Activated naive CD4-positive, alpha-beta T cell (primary cell): Measurements from ENCODE around the gene ITPK1.

Experiments used
- DNase-seq, 4 experiments: peaks; one replicate each; lab custom pipeline; 2025; lab: John Stamatoyannopoulos, UW

Gene ITPK1

DNA sequence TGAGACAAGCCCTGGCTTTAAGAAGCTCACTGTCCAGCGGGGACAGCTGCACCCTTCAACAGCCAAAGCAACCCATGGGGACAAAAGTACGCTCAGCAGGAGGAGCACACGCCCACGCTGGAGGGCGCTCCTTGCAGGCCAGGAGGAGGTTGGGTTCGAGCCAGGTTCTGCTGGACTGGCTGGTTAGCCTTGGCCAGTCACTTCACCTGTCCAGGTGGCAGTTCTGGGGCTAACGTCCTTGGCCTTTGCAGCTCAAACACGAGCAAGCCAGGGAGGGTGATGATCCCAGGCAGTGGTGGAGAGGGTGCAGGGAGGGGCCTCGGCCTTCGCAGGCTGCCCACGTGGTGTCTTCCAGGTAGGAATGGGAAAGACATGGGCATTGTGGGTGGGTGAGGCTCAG is 179.6 kb downstream of the ITPK1 start:
- DNase-seq, result no peak

DNA sequence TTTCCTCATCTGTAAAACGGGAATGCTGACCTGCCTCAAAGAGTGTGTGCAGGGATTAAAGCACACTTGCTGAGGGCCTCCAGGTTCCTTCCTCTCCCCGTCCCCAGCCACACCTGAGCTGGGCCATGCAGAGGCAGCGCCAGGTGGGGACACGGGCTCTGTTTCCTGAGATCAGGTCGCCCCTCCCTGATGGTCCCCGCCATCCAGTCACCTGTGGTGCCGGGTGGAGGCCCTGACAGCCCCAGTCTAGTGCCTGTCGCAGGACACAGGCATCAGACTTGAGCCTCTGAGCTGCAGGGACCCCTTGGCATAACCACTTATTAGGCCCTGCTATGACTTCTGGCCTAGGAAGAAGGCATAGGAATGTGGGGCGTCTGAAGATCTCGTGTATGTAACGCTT is 180.3 kb downstream of the ITPK1 start:
- no peak for DNase-seq

- DNase-seq, result no peak
These were observed 181.3 kb downstream of the ITPK1 start for GRCh38 chr14:92934196-92935085.

DNA sequence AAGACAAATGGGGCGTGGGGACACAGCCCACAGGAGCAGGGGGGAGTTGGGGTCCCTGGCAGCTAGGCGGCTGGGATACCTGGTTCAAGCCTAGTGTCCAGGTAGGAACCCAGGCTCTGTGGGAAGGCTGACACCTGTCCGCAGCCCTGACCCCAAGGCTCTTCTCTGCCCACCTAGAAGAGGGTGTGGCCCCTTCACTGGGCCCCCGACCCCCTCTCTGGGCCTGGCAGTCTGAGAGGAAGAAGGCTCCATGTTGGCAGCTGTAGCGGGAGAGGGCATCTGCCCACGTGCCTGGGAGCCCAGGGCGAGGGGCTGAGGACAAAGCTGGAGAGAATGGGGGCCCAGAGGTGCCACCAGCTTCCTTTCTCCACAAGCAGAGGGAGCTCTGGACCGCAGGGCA is 182.2 kb downstream of the ITPK1 start:
- DNase-seq, result no peak

- no peak for DNase-seq
These were observed 183.0 kb downstream of the ITPK1 start for GRCh38 chr14:92932448-92933395.

DNA sequence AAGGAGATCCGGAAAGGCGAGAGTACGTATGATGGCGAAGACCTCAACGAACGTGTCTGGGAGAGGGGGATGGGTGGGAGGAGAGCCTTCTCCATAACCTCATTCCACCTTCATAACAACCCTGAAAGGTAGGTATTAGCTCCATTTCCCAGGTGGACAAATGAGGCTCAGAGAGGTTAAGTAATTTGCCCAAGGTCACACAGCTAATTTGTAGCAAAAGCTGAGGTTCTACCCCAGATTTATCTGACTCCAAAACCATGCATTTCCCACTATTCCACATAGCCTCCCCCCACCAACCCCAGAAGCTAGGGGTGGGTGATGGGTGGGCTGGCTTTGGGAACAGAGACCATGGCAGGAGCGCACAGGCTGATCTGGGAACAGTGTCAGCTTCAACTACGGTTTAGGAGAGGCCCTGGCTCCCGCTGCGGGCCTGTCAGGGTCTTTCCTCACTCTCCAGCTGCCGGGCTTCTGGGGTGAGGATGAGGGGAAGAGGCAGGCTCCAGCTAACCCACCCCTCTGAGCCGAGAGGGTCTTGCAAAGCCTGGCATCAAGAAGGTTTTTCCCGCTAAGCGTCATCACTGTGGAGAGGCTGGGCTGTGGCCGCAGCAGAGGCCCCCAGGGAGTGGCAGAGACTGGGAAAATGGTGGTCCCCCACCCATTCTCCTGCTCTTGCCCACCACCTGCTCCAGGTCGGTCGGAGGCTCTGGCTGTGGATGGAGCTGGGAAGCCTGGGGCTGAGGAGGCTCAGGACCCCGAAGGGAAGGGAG is 183.9 kb downstream of the ITPK1 start:
- no peak for DNase-seq

- no peak for DNase-seq
These were observed 184.8 kb downstream of the ITPK1 start for GRCh38 chr14:92930737-92931602.

DNA sequence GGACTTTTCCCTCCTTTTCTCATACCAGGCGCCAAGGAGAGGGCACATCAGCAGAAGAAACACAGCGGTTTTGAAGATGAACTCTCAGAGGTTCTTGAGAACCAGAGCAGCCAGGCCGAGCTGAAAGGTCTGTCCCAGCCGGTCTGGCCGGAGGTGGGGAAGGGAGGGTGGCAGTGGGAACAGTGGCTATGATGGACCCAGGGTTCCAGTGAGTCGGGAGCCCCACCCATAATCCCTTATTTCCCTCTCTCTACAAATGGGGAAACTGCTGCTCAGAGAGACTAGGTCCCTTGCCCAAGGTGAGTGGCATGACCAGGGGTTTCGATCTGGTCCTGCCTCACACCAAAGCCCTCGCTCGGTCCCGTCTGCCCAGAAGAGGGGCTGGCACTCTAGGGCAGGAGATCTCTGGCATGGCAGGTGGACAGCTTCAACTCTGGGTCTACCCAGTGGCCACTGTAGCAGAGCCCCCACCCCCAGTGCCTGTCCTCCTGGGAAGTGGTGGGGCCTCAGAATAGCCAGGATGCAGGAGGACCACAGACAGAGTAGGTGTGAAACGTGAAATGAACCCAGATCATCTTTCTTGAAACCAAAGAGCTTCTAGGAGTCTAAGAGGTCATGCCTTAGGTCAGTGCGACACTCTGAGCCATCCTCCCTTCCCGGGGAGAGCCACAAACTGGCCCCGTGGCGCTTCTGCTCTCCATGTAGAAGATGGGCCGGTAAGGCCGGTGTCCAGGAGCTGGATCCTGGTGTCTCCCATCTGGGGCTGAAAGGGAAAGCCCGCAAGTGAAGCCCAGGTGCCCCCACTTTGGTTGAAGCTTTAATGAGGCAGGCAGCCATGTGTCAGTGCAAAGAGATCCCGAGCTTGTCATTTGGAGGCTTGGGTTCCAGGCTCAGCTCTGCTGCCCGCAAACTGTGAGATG is 185.8 kb downstream of the ITPK1 start:
- DNase-seq, result no peak

DNA sequence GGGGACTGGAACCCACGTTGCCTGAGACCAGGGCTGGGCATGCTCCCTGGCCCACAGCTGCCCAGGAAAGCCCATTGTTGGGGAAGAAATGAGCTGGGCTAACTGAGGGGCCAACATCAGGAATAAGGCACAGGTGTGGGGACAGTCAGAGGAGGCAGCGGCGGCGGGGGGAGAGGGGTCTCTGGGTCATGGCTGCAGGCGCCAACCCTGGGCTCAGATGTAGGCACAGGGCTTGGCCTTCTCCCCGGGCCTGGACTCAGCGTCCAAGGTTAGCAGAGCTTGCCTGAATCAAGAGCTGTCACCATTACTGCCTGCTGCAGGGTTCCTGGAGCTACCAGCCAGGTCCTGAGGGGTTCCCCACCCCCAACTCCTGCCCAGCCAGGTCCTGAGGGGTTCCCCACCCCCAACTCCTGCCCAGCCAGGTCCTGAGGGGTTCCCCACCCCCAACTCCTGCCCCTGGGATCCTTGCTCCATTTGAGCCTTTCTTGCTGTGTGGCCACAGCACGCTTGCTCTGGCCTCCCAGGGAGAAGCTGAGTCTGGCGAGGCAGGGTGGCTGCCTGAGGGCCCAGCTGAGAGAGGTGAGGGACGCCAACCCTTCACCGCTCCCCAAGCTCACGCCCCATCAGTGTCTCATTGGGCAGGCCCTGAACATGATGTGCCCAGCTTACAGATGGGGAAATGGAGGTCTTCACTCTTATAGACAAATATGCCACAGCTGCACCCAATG is 186.6 kb downstream of the ITPK1 start:
- DNase-seq, result no peak

DNA sequence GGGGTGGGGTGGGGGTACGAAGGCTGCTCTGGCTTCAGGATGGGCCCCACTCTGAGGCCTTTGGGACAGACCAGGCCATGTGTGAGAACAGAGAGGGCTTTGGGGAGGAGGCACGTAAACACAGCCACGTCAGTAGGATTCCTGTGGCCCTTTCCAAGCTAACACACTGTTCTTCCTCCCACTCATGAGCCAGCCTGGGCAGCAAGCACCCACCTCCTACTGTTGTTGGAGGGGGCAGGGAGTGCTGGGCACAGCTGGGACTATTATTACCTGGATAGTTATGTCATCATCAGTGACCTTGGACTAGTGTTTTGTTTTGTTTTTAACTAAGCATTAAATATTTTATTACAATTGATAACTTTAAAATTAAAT is 187.5 kb downstream of the ITPK1 start:
- no peak for DNase-seq

- no peak for DNase-seq
These were observed 188.1 kb downstream of the ITPK1 start for GRCh38 chr14:92927349-92928257.

DNA sequence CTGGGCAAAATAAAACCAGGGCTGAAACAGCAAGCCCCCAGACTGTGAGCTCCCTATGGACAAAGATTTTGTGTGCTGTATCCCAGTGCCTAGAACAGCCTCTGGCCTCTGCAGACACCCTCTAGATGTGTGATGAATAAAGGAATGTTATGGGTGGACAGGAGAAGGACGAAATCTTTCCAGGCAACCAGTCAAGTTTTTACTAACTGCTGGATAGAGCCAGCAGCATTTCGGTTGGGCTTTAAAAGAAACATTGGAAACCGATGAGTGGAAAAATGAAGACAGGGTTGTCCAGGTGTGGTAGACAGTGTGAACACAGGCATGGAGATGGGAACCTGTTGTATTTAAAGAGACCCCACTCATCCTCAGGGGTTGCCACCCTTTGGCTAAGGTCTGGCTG is 188.8 kb downstream of the ITPK1 start:
- no peak for DNase-seq

DNA sequence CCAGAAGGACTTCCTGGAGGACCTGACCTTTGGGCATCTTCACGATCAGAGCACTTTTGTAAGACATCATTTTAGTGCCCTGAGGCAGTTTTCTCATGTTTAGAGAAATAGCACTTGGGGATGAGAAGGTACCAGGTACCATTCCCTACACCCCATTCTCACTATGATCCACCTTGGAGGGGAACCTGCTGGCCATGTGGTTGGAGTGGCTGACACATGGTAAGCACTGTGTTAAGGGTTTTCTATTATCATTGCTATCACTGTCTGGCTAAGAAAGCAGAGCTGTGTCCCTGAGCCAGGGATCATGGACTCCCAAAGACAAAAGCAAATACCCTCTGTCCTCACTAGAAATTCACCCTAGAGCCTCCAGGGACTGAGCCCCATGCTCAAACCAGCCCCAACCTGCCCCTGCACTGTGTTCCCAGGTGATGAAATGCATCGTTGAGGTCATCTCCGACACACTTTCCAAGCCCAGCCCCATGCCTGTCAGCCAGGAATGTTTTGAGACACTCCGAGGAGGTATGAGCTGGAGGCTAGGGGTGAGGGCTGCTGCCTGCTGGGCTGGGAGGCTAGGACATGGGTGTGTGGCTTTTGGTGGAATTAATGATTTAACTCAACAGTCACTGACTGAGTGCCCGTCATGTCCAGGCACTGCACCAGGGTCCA is 189.4 kb downstream of the ITPK1 start:
- DNase-seq, result no peak

DNA sequence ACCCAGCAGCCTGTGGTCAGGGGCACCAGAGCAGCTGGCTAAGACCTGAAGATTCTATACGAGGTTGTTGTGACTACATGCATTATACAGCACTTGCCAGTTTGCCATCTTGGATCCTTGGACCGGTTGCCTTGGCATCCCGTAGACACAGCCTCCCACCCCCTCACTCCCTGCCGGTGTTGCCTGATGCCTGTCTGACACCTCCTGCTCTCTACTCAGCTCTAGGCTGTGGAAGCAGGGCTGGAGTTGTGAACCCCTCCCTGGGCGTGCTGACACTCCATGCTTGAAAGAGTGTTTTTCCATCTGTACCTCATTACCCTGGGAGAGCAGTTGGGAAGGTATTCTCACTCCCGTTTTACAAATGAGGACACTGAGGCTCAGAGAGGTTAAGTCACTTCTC is 190.3 kb downstream of the ITPK1 start:
- DNase-seq, result no peak

DNA sequence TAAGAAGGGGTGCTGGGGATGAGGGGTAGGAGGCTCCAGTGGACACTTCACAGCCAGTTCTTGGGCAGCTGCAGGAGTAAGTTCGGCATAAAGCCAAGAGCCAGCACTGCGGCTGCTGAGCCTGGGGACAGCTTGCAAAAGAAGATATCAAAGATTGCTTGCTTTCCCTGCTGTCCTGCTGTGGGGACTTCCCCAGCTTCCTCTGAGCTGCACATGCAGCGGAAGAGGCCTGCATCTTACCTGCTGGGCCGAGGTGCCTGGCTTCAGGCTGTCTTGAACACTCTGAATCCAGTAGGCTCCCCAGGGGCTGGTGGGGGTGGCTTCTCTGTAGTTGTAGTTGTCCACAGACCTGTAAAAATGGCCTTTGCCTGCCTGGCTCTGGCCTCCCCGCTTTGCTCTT is 191.5 kb downstream of the ITPK1 start:
- DNase-seq, result no peak

- no peak for DNase-seq
These were observed 192.0 kb downstream of the ITPK1 start for GRCh38 chr14:92923744-92924103.

GRCh38 chr14:92922883-92923743 is 192.6 kb downstream of the ITPK1 start, which contains the start of gene CHGA:
Gene CHGA (plus strand): TSS chr14:92923150. CDS start chr14:92923360, 210 bp downstream.
- DNase-seq, result peak in 3 of 4 experiments; percentile 6 to 45 (median 15)
